ENCODE data around the gene SLC9A8.

Gene SLC9A8

GRCh38 chr20:49786668-49787370 lies 25.8 kb upstream of the SLC9A8 start:
- DNase-seq (ENCODE audit: low read depth in 2 of 2): no peak

DNA sequence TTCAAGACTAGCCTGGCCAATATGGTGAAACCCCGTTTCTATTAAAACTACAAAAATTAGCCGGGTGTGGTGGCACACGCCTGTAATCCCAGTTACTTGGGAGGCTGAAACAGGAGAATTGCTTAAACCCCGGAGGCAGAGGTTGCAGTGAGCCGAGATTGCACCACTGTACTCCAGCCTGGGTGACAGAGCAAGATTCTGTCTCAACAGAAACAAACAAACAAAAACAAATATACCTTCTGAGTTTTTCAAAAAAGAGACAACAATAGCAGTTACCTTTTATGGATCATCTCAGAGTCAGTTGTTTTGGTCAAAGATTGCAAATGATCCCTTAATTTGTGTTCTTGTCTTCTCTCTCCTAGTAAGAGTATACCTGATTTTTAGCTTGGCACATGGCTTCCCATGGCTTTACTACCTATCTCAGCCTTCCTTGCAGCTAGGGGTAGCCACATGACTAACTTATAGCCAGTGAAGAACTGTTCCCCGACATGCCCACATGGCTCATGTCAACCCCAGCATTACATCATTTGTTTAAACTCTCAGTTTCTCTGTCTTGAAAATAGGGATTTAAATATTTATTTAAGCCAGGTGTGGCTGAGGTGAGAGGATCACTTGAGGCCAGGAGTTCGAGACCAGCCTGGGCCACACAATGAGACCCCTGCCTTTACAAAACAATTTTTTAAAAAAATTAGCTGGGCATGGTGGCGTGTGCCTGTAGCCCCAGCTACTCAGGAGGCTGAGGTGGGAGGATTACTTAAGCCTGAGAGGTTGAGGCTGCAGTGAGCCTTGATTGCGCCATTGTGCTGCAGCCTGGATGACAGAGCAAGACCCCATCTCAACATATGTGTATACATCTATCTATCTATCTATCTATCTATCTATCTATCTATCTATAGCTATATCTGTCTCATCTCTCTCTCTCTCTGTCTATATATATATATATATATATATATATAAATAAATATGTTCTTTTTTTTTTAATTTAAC lies 25.0 kb upstream of the SLC9A8 start:
- DNase-seq (ENCODE audit: low read depth in 2 of 2): no peak

- DNase-seq (ENCODE audit: low read depth in 2 of 2): no peak
Measured at GRCh38 chr20:49790077-49790798, 22.4 kb upstream of the SLC9A8 start.

- no peak for DNase-seq (ENCODE audit: low read depth in 2 of 2)
Measured at GRCh38 chr20:49791165-49791564, 21.5 kb upstream of the SLC9A8 start.

- DNase-seq (ENCODE audit: low read depth in 2 of 2): no peak
Measured at GRCh38 chr20:49792006-49792405, 20.6 kb upstream of the SLC9A8 start.

DNA sequence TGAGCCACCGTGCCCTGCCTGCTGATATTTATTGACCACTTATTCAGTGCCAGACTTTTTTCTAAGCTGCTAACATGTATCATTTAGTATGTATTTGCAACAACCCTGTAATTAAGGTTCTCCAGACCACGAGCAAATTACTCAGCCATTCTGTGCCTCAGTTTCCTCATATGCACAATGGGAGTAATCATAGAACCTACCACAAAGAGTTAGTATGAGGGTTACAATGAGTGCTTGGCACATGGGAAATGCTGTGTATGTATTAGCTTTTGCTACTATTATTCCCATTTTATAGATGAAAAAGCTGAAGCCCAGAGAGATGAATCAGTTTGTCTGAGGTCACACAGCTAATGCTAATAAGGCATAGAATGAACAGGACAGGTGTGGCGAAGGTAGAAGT lies 20.0 kb upstream of the SLC9A8 start:
- DNase-seq (ENCODE audit: low read depth in 2 of 2): no peak

DNA sequence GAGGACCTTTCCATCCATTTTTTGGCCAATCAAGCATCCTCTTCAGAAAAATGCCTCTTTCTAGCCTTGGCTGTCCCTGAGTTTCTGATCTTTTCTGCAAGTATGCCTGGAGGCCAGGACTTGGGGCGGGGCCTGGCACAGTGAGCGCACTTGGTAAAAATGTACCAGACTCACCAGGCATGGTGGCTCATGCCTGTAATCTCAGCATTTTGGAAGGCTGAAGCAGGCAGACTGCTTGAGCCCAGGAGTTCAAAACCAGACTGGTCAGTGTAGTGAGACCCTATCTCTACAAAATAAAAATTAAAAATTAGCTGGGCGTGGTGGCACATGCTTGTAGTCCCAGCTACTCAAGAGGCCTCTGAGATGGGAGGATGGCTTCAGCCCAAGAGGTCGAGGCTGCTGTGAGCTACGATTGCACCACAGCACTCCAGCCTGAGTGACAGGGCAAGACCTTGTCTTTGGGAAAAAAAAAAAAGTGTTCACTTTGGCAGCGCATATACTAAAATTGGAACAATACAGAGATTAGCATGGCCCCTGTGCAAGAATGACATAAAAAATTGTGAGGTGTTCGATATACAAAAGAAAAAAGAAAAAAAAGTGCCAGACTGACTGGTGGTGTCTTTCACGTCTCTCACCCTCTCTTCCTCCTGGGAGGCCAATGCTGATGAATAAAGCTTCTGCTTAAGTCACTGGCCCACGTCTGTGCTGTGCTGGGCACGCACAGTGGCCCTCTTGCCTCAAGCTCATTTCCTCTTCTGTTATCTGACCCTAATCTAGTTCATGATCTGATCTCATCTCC lies 18.1 kb upstream of the SLC9A8 start:
- no peak for DNase-seq (ENCODE audit: low read depth in 2 of 2)

DNA sequence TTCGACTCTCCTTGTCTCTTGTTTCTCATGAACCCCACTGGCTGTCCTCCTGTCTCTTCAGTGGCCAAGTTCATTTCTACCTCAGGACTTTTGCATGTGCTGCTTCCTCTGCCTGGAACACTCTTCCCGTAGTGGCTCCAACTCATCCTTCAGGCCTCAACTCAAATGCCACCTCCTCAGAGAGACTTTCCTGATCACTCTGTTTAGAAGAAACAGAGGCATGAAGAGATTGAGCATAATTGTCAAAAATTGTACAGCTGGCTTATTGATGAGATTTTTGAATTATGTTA lies 17.5 kb upstream of the SLC9A8 start:
- no peak for DNase-seq (ENCODE audit: low read depth in 2 of 2)

GRCh38 chr20:49796600-49797343 lies 15.9 kb upstream of the SLC9A8 start:
- DNase-seq (ENCODE audit: low read depth in 2 of 2): no peak

- no peak for DNase-seq (ENCODE audit: low read depth in 2 of 2)
Measured at GRCh38 chr20:49797344-49797615, 15.3 kb upstream of the SLC9A8 start.

DNA sequence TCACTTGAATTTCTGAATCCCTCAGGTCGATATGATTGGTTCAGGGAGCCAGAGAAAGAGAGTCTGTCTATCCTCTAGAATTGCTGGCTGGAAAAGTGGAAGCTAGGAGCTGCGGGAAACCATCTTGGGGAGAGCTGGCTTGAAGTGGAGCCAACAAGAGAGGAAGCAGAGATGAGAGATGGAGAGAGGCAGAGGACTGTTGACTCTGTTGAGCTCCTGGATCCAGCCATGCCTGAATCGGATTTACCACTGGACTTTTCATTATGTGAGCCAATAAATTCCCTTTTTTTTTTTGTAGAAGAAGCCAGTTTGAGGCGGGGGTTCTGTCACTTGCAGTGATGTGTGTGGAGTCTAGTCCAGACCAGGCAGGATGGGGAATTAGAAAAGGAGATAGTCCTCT lies 13.9 kb upstream of the SLC9A8 start:
- DNase-seq (ENCODE audit: low read depth in 2 of 2): no peak

DNA sequence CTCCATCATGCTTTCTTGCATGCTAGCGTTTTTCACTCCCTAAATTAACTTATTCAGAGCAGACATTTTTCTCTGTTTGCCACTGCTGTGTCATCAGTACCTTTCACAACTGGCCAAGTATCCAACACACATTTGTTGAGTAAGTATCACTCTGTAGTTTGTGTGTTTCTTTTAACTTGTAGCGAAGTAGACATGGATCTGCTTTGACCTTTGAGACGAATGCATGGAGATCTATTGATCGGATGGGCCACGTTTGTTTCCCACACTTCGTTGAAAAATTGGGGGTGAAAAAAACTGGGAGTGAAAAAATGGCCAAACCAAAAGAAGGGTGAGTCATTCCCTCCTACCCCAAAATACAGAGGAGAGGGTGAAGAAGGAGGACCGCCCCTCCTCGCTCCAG lies 12.9 kb upstream of the SLC9A8 start:
- DNase-seq (ENCODE audit: low read depth in 2 of 2): no peak

DNA sequence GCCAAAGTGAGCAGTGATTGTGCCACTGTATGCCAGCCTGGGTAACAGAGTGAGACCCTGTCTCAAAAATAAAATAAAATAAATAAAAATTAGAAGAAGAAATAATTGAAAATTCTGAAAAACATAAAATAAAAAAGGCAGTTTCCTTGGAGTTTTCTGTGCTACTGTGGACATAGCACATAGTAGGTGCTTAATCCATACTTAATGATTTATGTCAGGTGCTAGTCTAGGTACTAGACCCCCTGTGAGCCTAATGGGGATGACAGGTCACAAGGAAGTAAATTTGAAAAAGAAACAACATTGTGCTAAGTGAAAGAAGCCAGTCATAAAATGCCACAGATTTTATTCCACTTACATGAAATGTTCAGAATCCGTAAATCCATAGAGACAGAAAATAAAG lies 9.2 kb upstream of the SLC9A8 start:
- DNase-seq (ENCODE audit: low read depth in 2 of 2): no peak

- no peak for DNase-seq (ENCODE audit: low read depth in 2 of 2)
Measured at GRCh38 chr20:49804364-49804763, 8.3 kb upstream of the SLC9A8 start.

DNA sequence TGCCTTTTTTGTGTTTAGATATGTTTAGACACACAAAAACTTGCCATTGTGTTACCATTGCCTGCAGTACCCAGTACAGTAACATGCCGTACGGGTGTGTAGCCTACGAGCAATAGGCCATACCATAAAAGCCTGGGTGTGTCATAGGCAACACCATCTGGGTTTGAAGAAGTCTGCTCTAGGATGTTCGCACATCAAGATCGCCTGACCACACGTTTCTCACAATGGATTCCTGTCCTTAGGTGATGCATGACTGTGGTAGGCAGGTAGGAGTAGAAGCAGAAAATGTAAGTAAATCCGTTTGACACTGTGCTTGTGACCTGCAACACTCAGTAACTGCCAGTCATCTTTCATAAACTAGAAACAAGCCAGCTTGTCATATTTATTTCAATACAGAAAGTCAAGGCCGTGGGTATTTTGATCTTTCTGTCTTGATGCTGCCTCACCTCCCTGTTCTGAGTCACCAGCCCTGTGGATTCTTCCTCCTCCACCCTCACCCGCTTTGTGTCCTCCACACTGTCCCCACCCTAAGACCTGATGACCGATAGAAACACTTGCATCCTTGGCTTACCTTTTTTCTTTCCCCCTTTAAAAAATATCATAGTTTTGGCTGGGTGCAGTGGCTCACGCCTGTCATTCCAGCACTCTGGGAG lies 7.3 kb upstream of the SLC9A8 start:
- peak; percentile 19 to 55 for DNase-seq (ENCODE audit: low read depth in 2 of 2)

DNA sequence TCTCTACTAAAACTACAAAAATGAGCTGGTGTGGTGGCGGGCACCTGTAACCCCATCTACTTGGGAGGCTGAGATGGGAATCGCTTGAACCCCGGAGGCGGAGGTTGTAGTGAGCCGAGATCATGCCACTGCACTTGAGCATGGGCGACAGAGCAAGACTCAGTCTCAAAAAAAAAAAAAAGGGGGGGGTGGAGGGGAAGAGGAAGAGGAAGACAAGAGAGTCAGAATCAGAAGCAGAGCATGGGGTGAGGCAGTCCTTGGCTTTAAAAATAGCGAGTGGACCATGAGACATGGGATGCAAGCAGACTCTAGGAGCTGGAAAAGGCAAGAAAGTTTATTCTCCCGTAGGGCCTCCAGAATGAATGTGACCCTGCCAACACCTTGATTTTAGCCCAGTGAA lies 3.9 kb upstream of the SLC9A8 start:
- DNase-seq (ENCODE audit: low read depth in 2 of 2): no peak

DNA sequence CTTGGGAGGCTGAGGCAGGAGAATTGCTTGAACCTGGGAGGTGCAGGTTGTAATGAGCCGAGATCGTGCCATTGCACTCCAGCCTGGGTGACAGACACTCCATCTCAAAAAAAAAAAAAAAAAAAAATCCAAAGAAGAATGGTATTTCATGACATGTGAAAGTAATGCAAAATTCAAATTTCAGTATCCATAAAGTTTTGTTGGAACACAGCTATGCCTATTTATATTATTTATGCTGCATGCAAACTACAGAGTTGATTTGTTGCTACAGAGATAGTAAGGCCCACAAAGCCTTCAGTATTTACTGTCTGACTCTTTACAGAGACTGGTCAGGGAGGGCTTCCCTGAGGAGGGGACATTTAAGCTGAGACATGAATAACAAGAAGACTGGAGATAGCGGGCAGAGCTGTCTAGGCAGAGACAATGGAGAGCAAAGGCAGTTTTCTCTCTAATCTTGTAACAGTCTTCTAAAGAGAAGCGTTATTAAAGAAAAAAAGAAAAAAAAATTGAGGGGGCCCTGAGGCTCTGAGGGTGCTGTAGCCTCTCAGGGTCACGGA lies 2.7 kb upstream of the SLC9A8 start:
- DNase-seq (ENCODE audit: low read depth in 2 of 2): no peak

GRCh38 chr20:49810491-49811190 lies 2.0 kb upstream of the SLC9A8 start:
- no peak for DNase-seq (ENCODE audit: low read depth in 2 of 2)

DNA sequence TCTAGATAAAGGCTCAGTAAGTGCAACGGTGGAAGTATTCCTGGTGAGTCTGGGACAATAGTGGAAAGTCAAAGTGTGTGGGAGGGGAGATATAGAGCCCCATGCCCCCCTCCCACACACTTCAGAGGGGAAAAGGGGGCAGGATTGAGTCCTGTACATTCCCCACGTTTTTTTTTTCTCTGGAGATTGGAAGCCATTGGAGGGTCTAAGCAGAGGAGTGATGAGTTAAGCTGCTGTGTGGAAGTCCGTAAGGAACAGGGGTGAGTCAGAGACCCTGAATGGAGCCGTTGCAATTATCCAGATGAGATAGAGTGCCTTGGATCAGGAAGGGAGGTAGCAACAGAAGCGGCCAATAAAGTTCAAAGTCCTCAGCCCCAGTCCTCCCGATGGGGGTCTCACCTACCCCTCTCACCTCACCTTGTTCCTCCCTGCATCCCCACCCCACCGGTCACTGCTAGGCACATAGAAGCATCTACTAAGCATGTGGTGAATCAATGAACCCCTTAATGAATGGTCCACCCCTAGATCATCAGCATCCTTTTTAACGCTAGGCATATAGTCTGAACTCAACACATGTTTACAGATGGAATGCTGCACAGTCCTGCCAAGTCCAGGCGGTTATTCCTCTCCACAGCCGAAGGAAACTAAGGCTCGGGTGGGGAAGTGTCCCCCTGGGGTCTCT lies 662 bp upstream of the SLC9A8 start:
- no peak for DNase-seq (ENCODE audit: low read depth in 2 of 2)

Measured in stimulated activated CD8-positive, alpha-beta memory T cell treated with anti-CD3 and anti-CD28 coated beads, Interleukin-2, amount 100 ng/mL, for 48 hours (primary cell).